GM21717 (cell line): ENCODE data around the gene KANK4.
A peak's percentile ranks its signal among the peaks of the same experiment; 100 is the strongest.

Experiments
- ATAC-seq: cut with Tn5 transposase; IDR thresholded peaks from one replicate; pipeline ENCODE4 v1.9.1; 2021; ENCODE audit warnings: mild to moderate bottlenecking, moderate library complexity; ENCODE audit not compliant: unreplicated experiment

KANK4 gene

GRCh38 chr1:62318756-62319544 is at the start of gene KANK4:
Gene KANK4, minus strand, starts transcription at chr1:62319434. Its CDS starts 37,870 bp downstream, at chr1:62281564.
- ATAC-seq: no peak

GRCh38 chr1:62368989-62369388 is 49.8 kb upstream of the KANK4 start:
- ATAC-seq: no peak

GRCh38 chr1:62367005-62367557 is 47.8 kb upstream of the KANK4 start:
- no peak for ATAC-seq

DNA sequence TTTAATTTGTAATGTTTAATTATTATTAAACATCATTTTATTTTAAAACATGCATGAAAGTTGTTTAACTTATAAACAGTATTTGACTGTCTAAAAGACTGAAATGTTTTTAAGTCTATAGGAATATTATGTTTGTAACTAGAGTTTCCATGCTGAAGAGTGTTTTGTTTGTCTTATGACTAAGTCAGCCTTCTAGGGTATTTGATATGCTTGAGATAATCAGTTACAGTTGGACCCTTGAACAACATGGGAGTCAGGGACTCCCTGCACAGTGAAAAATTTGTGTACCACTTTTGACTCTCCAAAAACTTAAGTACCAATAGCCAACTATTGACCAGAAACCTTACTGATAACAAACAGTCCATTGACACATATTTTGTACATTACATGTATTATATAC is 45.5 kb upstream of the KANK4 start:
- ATAC-seq: no peak

GRCh38 chr1:62362926-62363325 is 43.7 kb upstream of the KANK4 start:
- ATAC-seq: no peak

DNA sequence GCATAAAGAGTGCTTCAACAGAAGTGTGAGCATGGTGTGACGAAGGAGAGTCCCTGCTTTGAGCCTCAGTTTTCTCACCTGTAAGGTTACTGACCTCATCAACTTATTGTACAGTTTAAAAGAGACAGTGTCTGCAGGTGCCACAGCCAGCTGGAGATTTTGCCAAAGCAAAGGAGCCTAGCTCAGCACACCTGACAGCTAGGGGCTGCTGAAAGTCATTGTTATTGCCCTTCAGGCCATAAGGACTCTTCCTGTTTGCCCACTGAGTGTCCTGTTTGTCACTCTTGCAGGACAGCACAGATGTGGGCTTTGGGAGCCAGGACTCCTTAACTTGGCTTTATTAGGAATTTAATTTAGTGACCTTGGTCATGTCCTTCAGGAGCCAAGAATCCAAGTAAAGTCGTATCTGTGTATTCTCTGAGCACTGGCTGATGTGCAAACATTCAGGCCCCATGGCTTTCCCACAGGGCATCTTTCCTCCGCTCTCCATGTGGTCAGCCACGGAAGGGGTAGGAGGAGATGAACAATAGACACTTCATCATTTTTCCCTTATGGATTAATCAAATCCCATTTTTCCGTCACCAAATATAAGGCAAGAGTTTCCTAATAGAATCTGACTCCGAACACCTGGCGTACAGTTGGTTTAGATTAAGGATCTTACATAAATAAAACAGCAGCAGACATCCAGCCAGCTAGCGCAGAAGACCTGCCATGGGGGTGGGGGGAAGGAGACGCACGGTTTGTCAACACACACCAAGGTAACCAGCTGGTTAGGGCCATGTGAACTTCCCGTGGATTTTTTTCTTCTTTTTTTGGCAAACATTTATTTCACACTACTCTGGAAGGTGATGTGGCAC is 43.1 kb upstream of the KANK4 start:
- ATAC-seq: no peak

- ATAC-seq: no peak
Observed at GRCh38 chr1:62361431-62361830, 42.2 kb upstream of the KANK4 start.

DNA sequence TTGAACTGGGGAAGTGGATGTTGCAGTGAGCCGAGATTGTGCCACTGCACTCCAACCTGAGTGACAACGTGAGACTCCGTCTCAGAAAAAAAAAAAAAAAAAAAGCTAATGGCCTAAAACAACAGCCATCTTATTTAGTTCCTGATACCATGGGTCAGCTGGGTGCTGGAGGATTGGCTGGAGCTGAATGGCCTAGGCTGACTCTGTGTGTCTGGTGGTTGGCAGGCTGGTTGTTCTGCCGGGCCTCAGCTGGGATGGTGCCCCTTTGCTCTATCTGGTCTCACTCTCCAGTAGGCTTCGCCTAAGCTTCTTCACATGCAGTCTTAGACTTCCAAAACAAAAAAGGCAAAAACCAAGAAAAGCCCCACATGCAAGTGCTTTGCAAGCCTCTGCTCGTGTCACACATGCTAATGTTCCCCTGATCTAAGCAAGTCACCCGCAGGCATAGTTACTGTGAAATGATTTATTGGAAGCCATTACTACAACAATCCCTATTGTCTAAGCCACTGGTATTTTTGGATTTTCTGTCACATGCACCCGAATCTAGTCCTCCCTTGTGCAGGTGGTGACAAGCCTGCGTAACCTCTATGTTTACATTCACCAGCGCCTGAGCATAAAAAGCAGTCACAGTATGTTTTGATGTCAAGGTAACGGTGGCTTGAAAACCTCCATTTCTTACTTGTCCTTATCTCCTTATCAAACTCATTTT is 39.6 kb upstream of the KANK4 start:
- no peak for ATAC-seq

- ATAC-seq: no peak
Observed at GRCh38 chr1:62357916-62358315, 38.7 kb upstream of the KANK4 start.

GRCh38 chr1:62356257-62356835 is 37.1 kb upstream of the KANK4 start:
- peak; percentile 69 for ATAC-seq

- ATAC-seq: no peak
Observed at GRCh38 chr1:62355095-62355494, 35.9 kb upstream of the KANK4 start.

DNA sequence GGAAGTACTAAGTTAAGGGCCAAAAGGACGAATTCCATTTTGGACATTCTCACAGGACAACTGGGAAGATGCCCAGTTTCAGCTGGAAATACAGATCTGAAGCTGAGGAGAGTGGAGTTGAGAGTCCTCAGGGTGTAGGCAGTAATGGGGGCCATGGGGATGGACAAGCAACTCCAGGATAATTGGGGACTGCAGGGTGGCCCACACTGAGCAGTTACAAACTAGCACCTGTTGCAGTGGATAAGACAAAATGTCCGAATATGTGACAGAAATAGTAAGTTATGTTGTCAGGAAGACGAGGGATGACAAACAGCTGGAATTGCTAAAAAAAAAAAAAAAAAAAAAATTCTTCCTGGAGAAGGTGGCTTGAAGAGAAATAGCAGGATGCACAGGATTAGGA is 34.6 kb upstream of the KANK4 start:
- ATAC-seq: no peak

- ATAC-seq: no peak
Observed at GRCh38 chr1:62352387-62352786, 33.2 kb upstream of the KANK4 start.

DNA sequence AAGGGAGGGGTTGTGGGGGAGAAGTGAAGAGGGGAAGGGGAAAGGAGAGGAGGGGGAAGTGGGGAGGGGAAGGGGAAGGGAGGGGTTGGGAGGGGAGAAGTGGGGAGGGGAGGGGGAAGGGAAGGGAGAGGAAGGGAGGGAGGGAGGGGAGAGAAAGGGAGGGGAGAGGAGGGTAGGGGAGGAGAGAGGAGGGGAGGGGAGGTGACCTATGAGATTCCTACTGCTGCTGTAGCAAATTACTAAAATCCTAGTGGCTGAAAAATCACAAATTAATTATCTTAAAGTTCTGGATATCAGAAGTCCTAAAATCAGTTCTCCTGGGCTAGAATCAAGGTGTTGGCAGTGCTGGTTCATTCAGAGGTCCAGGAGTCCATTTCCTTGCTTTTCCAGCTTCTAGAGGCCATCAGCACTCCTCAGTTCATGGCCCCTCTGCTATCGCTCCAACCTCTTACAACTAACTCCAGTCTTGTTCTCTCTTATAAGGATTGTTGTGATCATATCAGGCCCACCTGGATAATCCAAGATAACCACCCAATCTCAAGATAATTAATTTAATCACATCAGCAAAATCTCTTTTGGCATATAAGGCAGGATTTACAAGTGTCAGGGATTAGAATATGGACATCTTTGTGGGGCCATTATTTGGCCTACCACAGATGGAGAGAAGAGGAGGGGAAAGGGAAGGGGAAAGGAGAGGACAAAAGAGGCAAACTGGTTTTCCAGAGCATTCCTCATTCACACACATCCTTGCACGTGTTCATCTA is 30.4 kb upstream of the KANK4 start:
- ATAC-seq: no peak

DNA sequence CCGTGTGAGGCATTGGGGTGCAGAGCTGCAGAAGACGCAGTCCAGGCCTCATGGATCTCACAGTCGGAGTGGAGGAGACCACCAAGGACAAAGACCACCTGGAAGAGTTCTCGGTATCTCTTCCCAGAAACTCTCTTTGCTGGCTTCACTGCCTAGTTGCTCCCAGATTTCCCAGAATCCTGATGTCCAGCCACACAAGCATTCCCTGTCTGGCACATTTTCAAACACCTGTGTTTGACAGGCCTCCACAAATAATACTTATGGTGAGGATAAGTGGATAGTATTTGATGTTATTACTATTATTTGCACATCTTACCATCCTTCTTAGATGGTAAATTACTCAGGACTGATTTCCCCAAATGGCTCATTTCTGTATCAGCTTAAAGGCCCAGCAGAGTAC is 27.7 kb upstream of the KANK4 start:
- no peak for ATAC-seq

DNA sequence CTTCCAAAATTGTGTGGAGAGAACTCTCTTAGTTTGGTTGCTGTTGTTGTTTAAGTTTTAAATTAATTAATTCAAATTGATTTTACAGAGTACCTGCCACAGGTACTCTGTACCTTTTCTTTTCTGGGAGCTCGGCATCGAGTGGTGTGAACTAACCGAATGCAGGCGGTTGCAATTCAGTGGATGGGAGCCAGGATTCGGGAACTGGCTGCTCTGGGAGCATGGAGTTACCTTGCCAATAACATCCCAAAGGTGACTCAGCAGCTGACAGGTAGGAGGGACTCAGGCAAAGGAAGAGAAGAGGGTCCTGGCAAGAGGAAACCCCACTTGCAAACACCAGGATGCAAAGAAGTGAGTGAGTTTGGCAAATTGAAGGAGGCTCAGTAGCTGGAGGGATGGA is 24.7 kb upstream of the KANK4 start:
- ATAC-seq: no peak

GRCh38 chr1:62342270-62342669 is 23.0 kb upstream of the KANK4 start:
- ATAC-seq: no peak

- ATAC-seq: no peak
Observed at GRCh38 chr1:62341615-62342014, 22.4 kb upstream of the KANK4 start.

GRCh38 chr1:62341089-62341488 is 21.9 kb upstream of the KANK4 start:
- no peak for ATAC-seq
